ENCODE data around the gene FRRS1L. TPM values are rescaled to one million over a fixed set of nuclear protein-coding genes. Genes with fewer than 3 reads are reported as not detected.

FRRS1L gene
- total RNA-seq, 1 experiment from 2014 or later, result 1.0 TPM

DNA sequence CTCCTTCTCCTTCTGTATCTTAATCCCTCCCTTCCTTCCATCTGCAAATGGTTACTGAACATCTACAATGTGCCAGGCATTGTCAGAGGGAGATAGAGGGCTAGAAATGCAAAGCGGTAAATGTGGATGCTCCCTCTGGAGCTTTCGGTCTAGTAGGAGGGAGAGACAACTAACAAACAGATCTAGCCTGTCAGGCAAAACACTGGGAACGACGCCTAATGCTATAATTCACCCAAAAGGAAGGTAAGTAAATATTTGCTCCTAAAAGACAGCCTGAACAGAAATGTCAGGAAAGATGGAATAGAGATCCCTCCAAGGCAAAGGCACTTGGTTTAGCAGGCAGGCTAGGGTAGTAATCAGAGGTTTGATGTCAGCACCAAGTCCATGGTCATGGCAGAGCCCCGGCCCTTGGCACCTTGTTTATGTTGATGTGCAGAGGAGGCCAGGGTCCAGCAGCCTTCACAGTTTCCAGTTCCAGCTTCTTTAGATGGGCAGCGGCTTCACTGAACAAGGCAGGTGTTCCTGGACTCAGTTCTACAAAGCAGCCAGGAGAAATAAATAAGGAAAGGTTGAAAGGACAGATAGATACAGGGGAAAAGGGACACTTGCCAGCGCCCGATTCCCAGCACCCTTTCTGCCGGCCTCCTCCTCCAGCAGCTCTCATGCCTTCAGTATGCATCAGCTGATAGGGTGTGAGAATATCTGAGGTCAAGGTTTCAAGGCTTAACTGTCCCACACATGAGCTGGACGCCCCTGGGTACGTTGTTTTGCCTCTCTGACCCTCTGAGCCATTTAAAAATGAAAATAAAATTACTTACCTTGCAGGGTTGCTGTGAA is 46.5 kb upstream of the FRRS1L start:
- ChIA-PET POLR2A (no interaction called here), CTCF (interaction anchor here (1.6 kb wide), 1 partner anchor 30 kb away, joined by 6 read pairs; no protein-coding TSS in a partner anchor)
- no peak for TF ChIP-seq ZNF232 (CRISPR knock-in tag; IDR thresholded peaks at IDR 0.05)
- TF ChIP-seq, protein P1, sequence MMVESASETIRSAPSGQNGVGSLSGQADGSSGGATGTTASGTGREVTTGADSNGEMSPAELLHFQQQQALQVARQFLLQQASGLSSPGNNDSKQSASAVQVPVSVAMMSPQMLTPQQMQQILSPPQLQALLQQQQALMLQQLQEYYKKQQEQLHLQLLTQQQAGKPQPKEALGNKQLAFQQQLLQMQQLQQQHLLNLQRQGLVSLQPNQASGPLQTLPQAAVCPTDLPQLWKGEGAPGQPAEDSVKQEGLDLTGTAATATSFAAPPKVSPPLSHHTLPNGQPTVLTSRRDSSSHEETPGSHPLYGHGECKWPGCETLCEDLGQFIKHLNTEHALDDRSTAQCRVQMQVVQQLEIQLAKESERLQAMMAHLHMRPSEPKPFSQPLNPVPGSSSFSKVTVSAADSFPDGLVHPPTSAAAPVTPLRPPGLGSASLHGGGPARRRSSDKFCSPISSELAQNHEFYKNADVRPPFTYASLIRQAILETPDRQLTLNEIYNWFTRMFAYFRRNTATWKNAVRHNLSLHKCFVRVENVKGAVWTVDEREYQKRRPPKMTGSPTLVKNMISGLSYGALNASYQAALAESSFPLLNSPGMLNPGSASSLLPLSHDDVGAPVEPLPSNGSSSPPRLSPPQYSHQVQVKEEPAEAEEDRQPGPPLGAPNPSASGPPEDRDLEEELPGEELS (CRISPR knock-in tag; IDR thresholded peaks at IDR 0.05), result no peak
- TF ChIP-seq, protein P2, sequence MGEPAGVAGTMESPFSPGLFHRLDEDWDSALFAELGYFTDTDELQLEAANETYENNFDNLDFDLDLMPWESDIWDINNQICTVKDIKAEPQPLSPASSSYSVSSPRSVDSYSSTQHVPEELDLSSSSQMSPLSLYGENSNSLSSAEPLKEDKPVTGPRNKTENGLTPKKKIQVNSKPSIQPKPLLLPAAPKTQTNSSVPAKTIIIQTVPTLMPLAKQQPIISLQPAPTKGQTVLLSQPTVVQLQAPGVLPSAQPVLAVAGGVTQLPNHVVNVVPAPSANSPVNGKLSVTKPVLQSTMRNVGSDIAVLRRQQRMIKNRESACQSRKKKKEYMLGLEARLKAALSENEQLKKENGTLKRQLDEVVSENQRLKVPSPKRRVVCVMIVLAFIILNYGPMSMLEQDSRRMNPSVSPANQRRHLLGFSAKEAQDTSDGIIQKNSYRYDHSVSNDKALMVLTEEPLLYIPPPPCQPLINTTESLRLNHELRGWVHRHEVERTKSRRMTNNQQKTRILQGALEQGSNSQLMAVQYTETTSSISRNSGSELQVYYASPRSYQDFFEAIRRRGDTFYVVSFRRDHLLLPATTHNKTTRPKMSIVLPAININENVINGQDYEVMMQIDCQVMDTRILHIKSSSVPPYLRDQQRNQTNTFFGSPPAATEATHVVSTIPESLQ (CRISPR knock-in tag; IDR thresholded peaks at IDR 0.05), result no peak
- TF ChIP-seq TEAD1 (CRISPR knock-in tag; IDR thresholded peaks at IDR 0.05), result no peak
- TF ChIP-seq USF1 (CRISPR knock-in tag; IDR thresholded peaks at IDR 0.05), result no peak
- no peak for TF ChIP-seq IRF2 (CRISPR knock-in tag; IDR thresholded peaks at IDR 0.05; ENCODE audit: borderline replicate concordance, low read depth)
- no peak for TF ChIP-seq ATF1 (CRISPR knock-in tag; IDR thresholded peaks at IDR 0.05)
- Mint-ChIP-seq H3K4me1 (no peaks in the 10 kb centered on the region; the same call in 1 of the 2 replicates), H3K9me3 (no peaks in the 10 kb centered on the region), H3K4me3 (no peak overlapping the region), H3K27ac (no peak overlapping the region), H3K36me3 (no peaks in the 10 kb centered on the region), H3K27me3 (ENCODE audit: low read depth) (no peaks in the 10 kb centered on the region; the same call in 1 of the 2 replicates)
- DNase-seq (ENCODE audit: low spot score), result no peak
- no peak for ATAC-seq

DNA sequence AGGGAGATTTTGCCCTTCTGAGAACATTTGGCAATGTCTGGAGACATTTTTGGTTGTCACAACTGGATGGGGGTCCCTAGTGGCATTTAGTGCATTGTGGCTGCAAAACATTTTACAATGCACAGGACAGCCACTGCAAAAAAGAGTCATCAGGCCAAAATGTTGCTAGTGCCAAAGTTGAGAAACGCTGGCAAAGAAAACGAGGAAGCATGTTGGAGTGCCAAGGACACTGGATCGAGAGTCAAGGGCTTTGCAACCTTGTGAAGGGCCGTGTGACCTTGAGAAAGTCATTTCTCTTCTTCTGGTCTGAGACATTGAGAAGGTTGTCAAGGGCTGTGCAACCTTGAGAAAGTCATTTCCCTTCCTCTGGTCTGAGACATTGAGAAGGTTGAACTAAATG is 45.7 kb upstream of the FRRS1L start:
- DNase-seq (ENCODE audit: low spot score) (no peak), ATAC-seq (no peak)
- H3K4me3 Mint-ChIP-seq, result no peak overlapping the region
- ChIA-PET CTCF (interaction anchor here (1.5 kb wide), 1 partner anchor 14 kb away, joined by 7 read pairs; no protein-coding TSS in a partner anchor), POLR2A (interaction anchor here (0.6 kb wide), 1 partner anchor 115 kb away, joined by 5 read pairs; no protein-coding TSS in a partner anchor)
- H3K4me1 Mint-ChIP-seq, result no peaks in the 10 kb centered on the region
- H3K36me3 Mint-ChIP-seq, result no peaks in the 10 kb centered on the region
- H3K9me3 Mint-ChIP-seq, result no peaks in the 10 kb centered on the region
- no peaks in the 10 kb centered on the region; the same call in 1 of the 2 replicates for H3K27me3 Mint-ChIP-seq (ENCODE audit: low read depth)
- H3K27ac Mint-ChIP-seq, result no peak overlapping the region
- no peak for TF ChIP-seq ATF1 (CRISPR knock-in tag; IDR thresholded peaks at IDR 0.05)
- TF ChIP-seq ZBTB21 (CRISPR knock-in tag; IDR thresholded peaks at IDR 0.05; ENCODE audit: borderline replicate concordance), result no peak

- POLR2A ChIA-PET, result no interaction called here
- H3K36me3 Mint-ChIP-seq, result no peaks in the 10 kb centered on the region
- H3K4me1 Mint-ChIP-seq, result no peaks in the 10 kb centered on the region
- CTCF ChIA-PET, result interaction anchor here (0.6 to 2.1 kb wide), 18 partner anchors 9 to 260 kb away, joined by 3 to 11 read pairs (median 4); partner anchors contain the start of gene TMEM245
- H3K9me3 Mint-ChIP-seq, result no peaks in the 10 kb centered on the region
- H3K4me3 Mint-ChIP-seq, result no peak overlapping the region
- H3K27me3 Mint-ChIP-seq (ENCODE audit: low read depth), result no peaks in the 10 kb centered on the region; the same call in 1 of the 2 replicates
- DNase-seq (ENCODE audit: low spot score) (peak; percentile 66), ATAC-seq (peak; percentile 98)
- no peak overlapping the region for H3K27ac Mint-ChIP-seq
- TF ChIP-seq STAT6 (CRISPR knock-in tag; conservative IDR thresholded peaks at IDR 0.05; ENCODE audit: low read depth), result no peak
- 0 out of 2 replicates have a peak, but pooled peaks have one; percentile 26 for TF ChIP-seq CTCF (IDR thresholded peaks at IDR 0.05)
- no peak for TF ChIP-seq NFATC4 (CRISPR knock-in tag; IDR thresholded peaks at IDR 0.05)
Observed at GRCh38 chr9:109206670-109207069, 39.6 kb upstream of the FRRS1L start.
